Right atrium auricular region (tissue), 2 donors: ENCODE data around the gene RAB11FIP4. TPM values are rescaled to one million over a fixed set of nuclear protein-coding genes. Genes with fewer than 3 reads are reported as not detected.

Experiments used
- DNase-seq: peaks from one replicate; pipeline ENCODE4 v3.0.0-alpha.2; 2019; ENCODE audit warnings: low spot score
- H3K27ac ChIP-seq, 2 donors: fragments of 200-600 bp; sonication (generic); 1 replicate in 1 of 2; 2 replicates in 1 of 2; pipeline ENCODE4 v1.5.1; 2016 to 2019
- H3K27me3 ChIP-seq, 2 donors: fragments of 200-600 bp; sonication (generic); one replicate each; pipeline versions ENCODE4 v1.5.1 to v1.6.0; 2017 to 2019
- H3K36me3 ChIP-seq: fragments of 200-600 bp; sonication (generic); one replicate; pipeline ENCODE4 v1.5.1; 2016
- H3K4me1 ChIP-seq, 2 donors: fragments of 200-600 bp; sonication (generic); one replicate each; pipeline versions ENCODE4 v1.5.1 to v1.6.0; 2017 to 2019
- H3K4me3 ChIP-seq, 2 donors: fragments of 200-600 bp; sonication (generic); 1 replicate in 1 of 2; 2 replicates in 1 of 2; pipeline ENCODE4 v1.5.1; 2017 to 2019; ENCODE audit warnings: mild to moderate bottlenecking in 1 of 2, moderate library complexity in 1 of 2
- H3K9me3 ChIP-seq, 2 donors: fragments of 200-600 bp; sonication (generic); one replicate each; pipeline ENCODE4 v1.5.1; 2019
- CTCF ChIP-seq, 2 donors: fragments of 200-600 bp; sonication (generic); IDR thresholded peaks; one replicate each; pipeline ENCODE4 v1.5.1; 2019; ENCODE audit warnings: antibody characterized with exemption in 2 of 2
- total RNA-seq, 2 donors: library from RNA; depleted of rRNA; stranded (reverse); fragments of >200 nt; gene quantifications; one replicate each; pipeline ENCODE4 v1.1.0, GENCODE V29; 2016

RAB11FIP4 gene
- total RNA-seq, 2 donors from 2014 or later, result 4.4 to 7.2 TPM

- no peak for DNase-seq
- Histone ChIP-seq H3K4me3 (no peak overlapping the region), H3K27me3 (no peaks in the 10 kb centered on the region), H3K36me3 (no peaks in the 10 kb centered on the region), H3K9me3 (no peaks in the 10 kb centered on the region), H3K27ac (no peak overlapping the region), H3K4me1 (peaks cover 0 to 39% of the 10 kb centered on the region in 2 donors)
- no peak for TF ChIP-seq CTCF (IDR thresholded peaks at IDR 0.05)
Measured at GRCh38 chr17:31490019-31490650, 98.7 kb downstream of the RAB11FIP4 start.

GRCh38 chr17:31490671-31491375 lies 99.3 kb downstream of the RAB11FIP4 start:
- peaks cover 0 to 39% of the 10 kb centered on the region in 2 donors for H3K4me1 ChIP-seq

GRCh38 chr17:31491376-31492131 lies 100.1 kb downstream of the RAB11FIP4 start:
- DNase-seq, result no peak
- H3K27ac ChIP-seq, result no peak overlapping the region
- no peaks in the 10 kb centered on the region for H3K27me3 ChIP-seq
- no peak overlapping the region for H3K4me3 ChIP-seq
- no peaks in the 10 kb centered on the region for H3K36me3 ChIP-seq
- H3K4me1 ChIP-seq, result peaks cover 0 to 39% of the 10 kb centered on the region in 2 donors
- TF ChIP-seq CTCF (IDR thresholded peaks at IDR 0.05), result no peak
- no peaks in the 10 kb centered on the region for H3K9me3 ChIP-seq

More at GRCh38 chr17:31490671-31491375, 99.3 kb downstream of the RAB11FIP4 start:
- H3K27me3 ChIP-seq, result no peaks in the 10 kb centered on the region
- no peak overlapping the region for H3K4me3 ChIP-seq
- no peaks in the 10 kb centered on the region for H3K36me3 ChIP-seq
- no peak for DNase-seq
- TF ChIP-seq CTCF (IDR thresholded peaks at IDR 0.05), result no peak
- no peak overlapping the region for H3K27ac ChIP-seq
- no peaks in the 10 kb centered on the region for H3K9me3 ChIP-seq

GRCh38 chr17:31492206-31492605 lies 100.7 kb downstream of the RAB11FIP4 start:
- H3K36me3 ChIP-seq, result no peaks in the 10 kb centered on the region
- TF ChIP-seq CTCF (IDR thresholded peaks at IDR 0.05), result no peak
- H3K27ac ChIP-seq, result no peak overlapping the region
- H3K9me3 ChIP-seq, result no peaks in the 10 kb centered on the region
- no peaks in the 10 kb centered on the region for H3K27me3 ChIP-seq
- no peak for DNase-seq
- peaks cover 0 to 39% of the 10 kb centered on the region in 2 donors for H3K4me1 ChIP-seq
- H3K4me3 ChIP-seq, result no peak overlapping the region

GRCh38 chr17:31492880-31493655 lies 101.6 kb downstream of the RAB11FIP4 start:
- Histone ChIP-seq H3K4me3 (no peak overlapping the region), H3K9me3 (no peaks in the 10 kb centered on the region), H3K27ac (no peak overlapping the region), H3K27me3 (no peaks in the 10 kb centered on the region), H3K36me3 (no peaks in the 10 kb centered on the region), H3K4me1 (peaks cover 0 to 34% of the 10 kb centered on the region in 2 donors)
- peak; percentile 67 for DNase-seq
- TF ChIP-seq CTCF (IDR thresholded peaks at IDR 0.05), result no peak
